A549 treated with Mapracorat at 1 μM for 4 hours (cell line): ENCODE data around the gene NKAP. TPM values are rescaled to one million over a fixed set of nuclear protein-coding genes. Genes with fewer than 3 reads are reported as not detected.

Experiments
- total RNA-seq: library from RNA; stranded (reverse); fragments of 200-300 nt; extraction: Qiagen RNA extraction; gene quantifications from 5 replicates; pipeline ENCODE4 v1.2.3, GENCODE V29; 2022

NKAP gene
- 6.9 to 7.8 TPM (median 7.1 TPM) in 5 replicates for total RNA-seq

DNA sequence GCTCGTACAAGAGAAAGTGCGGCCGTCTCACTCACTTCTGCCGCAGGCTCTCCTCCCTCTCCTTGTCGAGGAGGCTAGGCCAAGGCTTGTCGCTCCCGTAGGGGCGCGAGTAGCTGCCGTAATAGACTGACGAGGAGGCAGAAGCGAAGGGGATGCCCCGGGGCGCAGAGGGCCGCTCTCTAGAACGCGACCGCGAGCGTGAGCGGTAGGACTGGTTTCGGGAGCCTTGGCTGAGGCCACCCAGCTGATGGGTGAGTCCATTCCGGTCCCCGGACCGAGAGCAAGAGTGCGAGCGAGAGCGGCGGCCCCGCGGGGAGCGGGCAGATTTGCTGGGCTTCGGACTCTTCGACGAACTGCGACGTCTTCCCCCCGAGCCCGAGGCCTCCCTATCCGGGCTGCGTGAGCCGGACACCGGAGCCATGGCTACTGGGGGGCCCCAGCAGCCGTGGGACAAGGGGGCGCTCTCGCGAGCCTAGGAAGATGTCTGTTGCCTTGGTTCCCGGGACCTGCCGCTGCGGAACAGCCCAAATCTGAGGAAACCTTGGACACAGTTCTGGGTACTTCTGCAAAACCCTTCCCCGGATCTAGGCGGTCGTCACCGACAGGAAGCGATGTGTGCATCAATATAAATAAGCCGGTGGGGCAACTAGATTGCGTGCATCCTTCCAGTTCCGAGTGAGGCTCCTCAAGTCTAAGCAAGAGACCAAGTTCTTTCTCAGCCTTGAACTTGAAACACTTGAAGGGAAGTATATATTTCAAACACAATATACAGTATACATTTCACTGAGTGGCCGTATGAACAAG is at the start of gene NKAP:
NKAP (minus strand) TSS at position 567 of the 804 bp plus-strand sequence; CDS start at position 421, 146 bp downstream.

GRCh38 chrX:119895843-119896326 is 47.7 kb downstream of the NKAP start, which contains the start of gene AKAP14:
Gene AKAP14 (plus strand): TSS chrX:119895893. CDS start chrX:119903224, 7,331 bp downstream.

DNA sequence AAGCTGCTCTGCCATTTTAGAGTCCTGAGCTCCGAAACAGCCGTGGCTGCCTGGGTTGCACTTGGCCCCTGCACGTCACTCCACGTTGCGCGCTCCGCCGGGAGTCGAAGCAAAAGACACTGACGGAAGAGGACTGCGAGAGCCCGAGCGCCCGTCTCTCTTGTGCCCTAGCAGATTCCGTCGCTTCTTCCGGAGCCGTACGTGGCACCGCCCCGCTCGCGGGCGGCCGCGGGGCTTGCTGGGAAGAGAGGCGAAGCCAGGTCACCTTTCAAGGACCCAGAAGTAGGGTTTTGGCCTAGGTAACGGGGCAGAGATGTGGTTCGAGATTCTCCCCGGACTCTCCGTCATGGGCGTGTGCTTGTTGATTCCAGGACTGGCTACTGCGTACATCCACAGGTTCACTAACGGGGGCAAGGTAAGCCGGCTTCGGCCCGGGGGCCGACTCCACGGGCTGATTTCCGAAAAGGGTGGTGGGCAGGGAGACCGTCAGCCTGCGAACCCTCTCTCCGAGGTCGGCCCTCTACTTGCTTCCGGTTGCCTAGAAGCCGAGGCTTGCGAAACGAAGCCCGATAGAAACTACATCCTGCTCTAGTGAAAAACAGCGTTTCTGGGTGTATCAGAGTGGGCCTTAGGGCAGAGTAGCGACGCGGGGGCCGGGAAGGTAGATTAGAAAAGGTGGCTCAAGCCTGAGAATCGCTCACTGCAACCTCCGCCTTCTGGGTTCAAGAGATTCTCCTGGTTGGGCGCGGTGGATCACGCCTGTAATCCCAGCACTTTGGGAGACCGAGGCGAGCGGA is 71.8 kb downstream of the NKAP start, which contains the start of the genes NDUFA1 and RNF113A:
NDUFA1 (plus strand) TSS at position 234 of the 797 bp plus-strand sequence; CDS start at position 314, 80 bp downstream.
RNF113A (minus strand) TSS at position 135 of the 797 bp plus-strand sequence; CDS start at position 15, 120 bp downstream.

Other genes starting within 250 kb of the NKAP start
- 0.15 to 0.19 TPM in 2 of 5 replicates, not detected in the others for gene SOWAHD, start 185.2 kb downstream of the NKAP start, total RNA-seq
- gene RPL39, start 152.1 kb downstream of the NKAP start, total RNA-seq: 3,384 to 5,279 TPM (median 3,551 TPM) in 5 replicates
- 17.3 to 23.5 TPM (median 18.9 TPM) in 5 replicates for gene UPF3B, start 90.8 kb downstream of the NKAP start, total RNA-seq
- 27.9 to 31.5 TPM (median 30.4 TPM) in 5 replicates for gene RNF113A, start 72.0 kb downstream of the NKAP start, total RNA-seq
- 230 to 315 TPM (median 247 TPM) in 5 replicates for gene NDUFA1, start 71.9 kb downstream of the NKAP start, total RNA-seq
- gene AKAP14, start 47.9 kb downstream of the NKAP start, total RNA-seq: not detected in 5 replicates
- not detected in 5 replicates for gene RHOXF2B, start 133.9 kb upstream of the NKAP start, total RNA-seq
- gene RHOXF1, start 172.2 kb upstream of the NKAP start, total RNA-seq: not detected in 5 replicates
- not detected in 5 replicates for gene RHOXF2, start 214.9 kb upstream of the NKAP start, total RNA-seq